Measurements from ENCODE around the gene KIRREL1.

DNA sequence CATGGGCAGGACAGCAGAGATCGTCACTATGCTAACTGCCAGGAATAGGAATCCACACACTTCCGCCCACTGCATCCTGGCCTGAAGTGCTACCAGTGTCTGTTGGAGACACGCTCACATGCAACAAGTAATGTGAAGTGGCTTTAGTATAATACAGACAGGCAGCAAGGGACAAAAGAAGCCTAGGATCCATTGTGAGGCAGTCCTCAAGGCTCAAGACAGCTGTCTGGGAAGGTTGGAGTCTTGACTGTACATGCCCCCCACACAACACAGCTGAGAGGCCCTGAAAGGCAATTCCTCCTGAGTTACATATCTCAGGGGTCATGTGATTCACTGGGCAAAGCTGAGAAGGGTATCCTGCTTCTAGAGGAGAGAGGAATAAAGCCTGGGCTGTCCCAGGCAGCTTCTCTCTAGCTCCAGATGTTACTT lies 147.3 kb downstream of the KIRREL1 start:
- TF ChIP-seq POLR2A (IDR thresholded peaks at IDR 0.05) = no peak
- TF ChIP-seq, protein P1, sequence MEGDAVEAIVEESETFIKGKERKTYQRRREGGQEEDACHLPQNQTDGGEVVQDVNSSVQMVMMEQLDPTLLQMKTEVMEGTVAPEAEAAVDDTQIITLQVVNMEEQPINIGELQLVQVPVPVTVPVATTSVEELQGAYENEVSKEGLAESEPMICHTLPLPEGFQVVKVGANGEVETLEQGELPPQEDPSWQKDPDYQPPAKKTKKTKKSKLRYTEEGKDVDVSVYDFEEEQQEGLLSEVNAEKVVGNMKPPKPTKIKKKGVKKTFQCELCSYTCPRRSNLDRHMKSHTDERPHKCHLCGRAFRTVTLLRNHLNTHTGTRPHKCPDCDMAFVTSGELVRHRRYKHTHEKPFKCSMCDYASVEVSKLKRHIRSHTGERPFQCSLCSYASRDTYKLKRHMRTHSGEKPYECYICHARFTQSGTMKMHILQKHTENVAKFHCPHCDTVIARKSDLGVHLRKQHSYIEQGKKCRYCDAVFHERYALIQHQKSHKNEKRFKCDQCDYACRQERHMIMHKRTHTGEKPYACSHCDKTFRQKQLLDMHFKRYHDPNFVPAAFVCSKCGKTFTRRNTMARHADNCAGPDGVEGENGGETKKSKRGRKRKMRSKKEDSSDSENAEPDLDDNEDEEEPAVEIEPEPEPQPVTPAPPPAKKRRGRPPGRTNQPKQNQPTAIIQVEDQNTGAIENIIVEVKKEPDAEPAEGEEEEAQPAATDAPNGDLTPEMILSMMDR (IDR thresholded peaks at IDR 0.05) = no peak
